ENCODE measurements around the gene SLC16A12. TPM values are rescaled to one million over a fixed set of nuclear protein-coding genes. Genes with fewer than 3 reads are reported as not detected.
A peak's percentile ranks its signal among the peaks of the same experiment; 100 is the strongest.

SLC16A12 gene
- total and polyA plus RNA-seq, 2 donors (not counting 3 experiments of a cell fraction or from before 2014, with no cell fraction given) = not detected

GRCh38 chr10:89427629-89428028 is 107.8 kb downstream of the SLC16A12 start:
- no peaks in the 10 kb centered on the region for H3K4me1 ChIP-seq (ENCODE audit: control insufficient read depth, extremely low read depth, insufficient read depth, low read length)
- no peak for FAIRE-seq
- H3K9me1 ChIP-seq (replicated peaks; ENCODE audit: control insufficient read depth, extremely low read depth, insufficient read depth, low read length) = no peaks in the 10 kb centered on the region
- H3K4me2 ChIP-seq (ENCODE audit: insufficient read depth, low read length) = no peak overlapping the region
- H3K79me2 ChIP-seq (ENCODE audit: control insufficient read depth, insufficient read depth, low read length) = no peaks in the 10 kb centered on the region
- H3K4me3 ChIP-seq (replicated peaks in 1 of 3; ENCODE audit: insufficient read depth in 1 of 3, low read depth in 1 of 3, low read length in 3 of 3) = no peak overlapping the region
- DNase-seq (ENCODE audit: low read depth, low spot score) = no peak
- no TSS peak for BruUV-seq (replicated peaks)
- POLR2A ChIA-PET = no interaction called here
- H2AFZ ChIP-seq (ENCODE audit: low read depth, low read length) = no peak overlapping the region
- H3K36me3 ChIP-seq (ENCODE audit: control insufficient read depth in 2 of 2, extremely low read depth in 1 of 2, insufficient read depth in 2 of 2, low read length in 2 of 2) = no peaks in the 10 kb centered on the region
- no peaks in the 10 kb centered on the region for H3K9me3 ChIP-seq (replicated peaks; ENCODE audit: control insufficient read depth, insufficient read depth, low read length)
- TF ChIP-seq JUN (IDR thresholded peaks at IDR 0.05; ENCODE audit: borderline replicate concordance, insufficient read depth, insufficient read length, low read depth) = no peak
- peak; percentile 78 for TF ChIP-seq FOS (IDR thresholded peaks at IDR 0.05; ENCODE audit: borderline replicate concordance, insufficient read depth, low read length)
- peak; percentile 2 for TF ChIP-seq GATA2 (IDR thresholded peaks at IDR 0.05; ENCODE audit: insufficient read depth, insufficient read length, low read depth, low read length)
- no peaks in the 10 kb centered on the region for H4K20me1 ChIP-seq (replicated peaks; ENCODE audit: control insufficient read depth, extremely low read depth, insufficient read depth, low read length)
- dilution Hi-C loops (cut with MboI; ENCODE audit: extremely low pct_ligation_motif_present, low sequenced_read_pairs) = no loop called here
- H3K9ac ChIP-seq (replicated peaks; ENCODE audit: extremely low read depth, insufficient read depth, low read length) = no peak overlapping the region
- intact Hi-C loops (cut with micrococcal nuclease) = loop anchor here (1.0 to 2.0 kb wide), 2 partner anchors 31 to 273 kb away; partner anchors contain the start of gene KIF20B
- no peaks in the 10 kb centered on the region for H3K27me3 ChIP-seq (ENCODE audit: control insufficient read depth in 2 of 2, insufficient read depth in 2 of 2, low read length in 2 of 2)
- H3K27ac ChIP-seq (ENCODE audit: insufficient read depth, low read depth, low read length) = no peak overlapping the region
- CTCF ChIA-PET = interaction anchor here (2.8 to 5.8 kb wide), 2 partner anchors 135 to 137 kb away, joined by 16 to 41 read pairs; no protein-coding TSS in a partner anchor

GRCh38 chr10:89426230-89426868 is 109.0 kb downstream of the SLC16A12 start:
- H2AFZ ChIP-seq (ENCODE audit: low read depth, low read length) = no peak overlapping the region
- FAIRE-seq (peak; percentile 80), DNase-seq (ENCODE audit: low read depth, low spot score) (peak; percentile 56)
- dilution Hi-C loops (cut with MboI; ENCODE audit: extremely low pct_ligation_motif_present, low sequenced_read_pairs) = no loop called here
- H4K20me1 ChIP-seq (replicated peaks; ENCODE audit: control insufficient read depth, extremely low read depth, insufficient read depth, low read length) = no peaks in the 10 kb centered on the region
- no peaks in the 10 kb centered on the region for H3K27me3 ChIP-seq (ENCODE audit: control insufficient read depth in 2 of 2, insufficient read depth in 2 of 2, low read length in 2 of 2)
- H3K9ac ChIP-seq (replicated peaks; ENCODE audit: extremely low read depth, insufficient read depth, low read length) = no peak overlapping the region
- no peaks in the 10 kb centered on the region for H3K36me3 ChIP-seq (ENCODE audit: control insufficient read depth in 2 of 2, extremely low read depth in 1 of 2, insufficient read depth in 2 of 2, low read length in 2 of 2)
- no peak overlapping the region for H3K27ac ChIP-seq (ENCODE audit: insufficient read depth, low read depth, low read length)
- no peaks in the 10 kb centered on the region for H3K9me3 ChIP-seq (replicated peaks; ENCODE audit: control insufficient read depth, insufficient read depth, low read length)
- no TSS peak for BruUV-seq (replicated peaks)
- H3K9me1 ChIP-seq (replicated peaks; ENCODE audit: control insufficient read depth, extremely low read depth, insufficient read depth, low read length) = no peaks in the 10 kb centered on the region
- ChIA-PET CTCF (interaction anchor here (2.8 to 5.8 kb wide), 2 partner anchors 136 to 139 kb away, joined by 16 to 41 read pairs; no protein-coding TSS in a partner anchor), POLR2A (no interaction called here)
- no peaks in the 10 kb centered on the region for H3K4me1 ChIP-seq (ENCODE audit: control insufficient read depth, extremely low read depth, insufficient read depth, low read length)
- H3K79me2 ChIP-seq (ENCODE audit: control insufficient read depth, insufficient read depth, low read length) = no peaks in the 10 kb centered on the region
- intact Hi-C loops (cut with micrococcal nuclease) = loop anchor here (1.0 to 2.0 kb wide), 3 partner anchors 138 to 367 kb away; partner anchors contain the start of gene KIF20B
- H3K4me3 ChIP-seq (replicated peaks in 1 of 3; ENCODE audit: insufficient read depth in 1 of 3, low read depth in 1 of 3, low read length in 3 of 3) = no peak overlapping the region
- TF ChIP-seq CTCF (IDR thresholded peaks at IDR 0.05; ENCODE audit: extremely low read depth in 1 of 2, insufficient read depth in 1 of 2, low read depth in 1 of 2, low read length in 2 of 2) (peak; percentile 58), MAX (IDR thresholded peaks at IDR 0.05; ENCODE audit: insufficient read depth, insufficient read length) (no peak), JUN (IDR thresholded peaks at IDR 0.05; ENCODE audit: borderline replicate concordance, insufficient read depth, insufficient read length, low read depth) (no peak)
- H3K4me2 ChIP-seq (ENCODE audit: insufficient read depth, low read length) = no peak overlapping the region

All from endothelial cell of umbilical vein (primary cell).